A673 (cell line): Measurements from ENCODE around the gene SPECC1.

Experiments used
- CTCF ChIP-seq: fragments of 300-800, 200-600 bp; sonication (generic); conservative IDR thresholded peaks from 2 replicates; pipeline ENCODE4 v1.5.1; 2017; ENCODE audit warnings: low read depth, mild to moderate bottlenecking, antibody characterized with exemption, low read length, moderate library complexity, mixed read lengths
- EZH2 ChIP-seq: fragments of 200-600 bp; sonication (generic); IDR thresholded peaks from 2 replicates; pipeline ENCODE4 v1.6.1; 2017; ENCODE audit warnings: borderline replicate concordance, low read depth, mild to moderate bottlenecking, mixed read lengths, antibody characterized with exemption, low read length; ENCODE audit not compliant: poor library complexity, severe bottlenecking

DNA sequence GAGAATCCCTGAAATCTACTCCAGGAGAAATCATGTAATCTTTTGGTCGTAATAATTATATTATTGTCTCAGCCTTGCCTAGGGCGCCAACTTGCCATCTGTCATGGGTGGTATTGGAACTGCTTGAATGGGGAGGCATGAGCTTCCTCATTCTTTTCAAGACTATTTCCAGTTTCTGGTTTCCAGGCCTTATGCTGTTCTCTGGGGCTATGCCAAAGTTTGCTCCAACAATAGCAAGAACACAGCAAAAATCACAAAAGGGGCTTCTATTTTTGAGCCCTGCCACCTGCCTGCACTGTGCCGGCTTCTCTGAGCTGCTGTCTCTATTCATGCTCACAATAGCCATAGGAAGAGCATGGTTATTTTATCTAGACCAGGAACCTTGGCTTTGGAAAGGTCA, 111.7 kb downstream of the SPECC1 start:
- TF ChIP-seq CTCF (no peak), EZH2 (no peak)
